ENCODE results near the gene MRPL46.
A peak's percentile ranks its signal among the peaks of the same experiment; 100 is the strongest.

DNA sequence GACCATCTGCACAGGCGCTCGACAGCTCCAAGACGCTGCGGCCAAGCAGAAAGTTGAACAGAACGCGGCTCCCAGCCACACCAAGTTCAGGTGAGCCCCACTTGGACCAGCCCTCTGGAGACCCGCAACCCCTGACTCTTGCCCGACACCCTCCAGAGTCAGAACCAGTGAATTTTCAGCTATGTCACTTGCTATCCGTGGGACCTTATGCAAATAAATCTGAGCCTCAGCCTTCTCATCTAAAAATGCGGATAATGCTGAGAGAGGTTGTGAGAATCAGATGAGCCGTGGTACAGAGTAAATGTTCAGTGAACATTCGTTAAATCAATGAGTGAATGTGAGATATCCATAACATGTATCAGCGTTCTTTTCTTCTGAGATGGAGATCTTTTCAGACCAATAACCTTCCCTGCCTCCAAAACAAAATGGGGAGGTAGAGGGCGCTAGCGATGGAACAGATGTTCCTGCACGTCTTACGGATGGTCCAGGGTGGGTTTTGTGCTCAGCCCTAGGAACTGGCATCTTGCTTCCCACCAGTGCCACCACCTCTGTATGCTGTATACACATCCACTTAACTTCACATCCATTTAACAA is 844 bp upstream of the MRPL46 start:
- TF ChIP-seq, protein P1, sequence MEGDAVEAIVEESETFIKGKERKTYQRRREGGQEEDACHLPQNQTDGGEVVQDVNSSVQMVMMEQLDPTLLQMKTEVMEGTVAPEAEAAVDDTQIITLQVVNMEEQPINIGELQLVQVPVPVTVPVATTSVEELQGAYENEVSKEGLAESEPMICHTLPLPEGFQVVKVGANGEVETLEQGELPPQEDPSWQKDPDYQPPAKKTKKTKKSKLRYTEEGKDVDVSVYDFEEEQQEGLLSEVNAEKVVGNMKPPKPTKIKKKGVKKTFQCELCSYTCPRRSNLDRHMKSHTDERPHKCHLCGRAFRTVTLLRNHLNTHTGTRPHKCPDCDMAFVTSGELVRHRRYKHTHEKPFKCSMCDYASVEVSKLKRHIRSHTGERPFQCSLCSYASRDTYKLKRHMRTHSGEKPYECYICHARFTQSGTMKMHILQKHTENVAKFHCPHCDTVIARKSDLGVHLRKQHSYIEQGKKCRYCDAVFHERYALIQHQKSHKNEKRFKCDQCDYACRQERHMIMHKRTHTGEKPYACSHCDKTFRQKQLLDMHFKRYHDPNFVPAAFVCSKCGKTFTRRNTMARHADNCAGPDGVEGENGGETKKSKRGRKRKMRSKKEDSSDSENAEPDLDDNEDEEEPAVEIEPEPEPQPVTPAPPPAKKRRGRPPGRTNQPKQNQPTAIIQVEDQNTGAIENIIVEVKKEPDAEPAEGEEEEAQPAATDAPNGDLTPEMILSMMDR (IDR thresholded peaks at IDR 0.05; ENCODE audit: borderline replicate concordance, extremely low read depth, low read length, poor library complexity, severe bottlenecking) = peak; percentile 56
- no peak for TF ChIP-seq EZH2 (IDR thresholded peaks at IDR 0.05; ENCODE audit: borderline replicate concordance, low read depth, low read length, severe bottlenecking)
